Fibroblast of pulmonary artery (primary cell): Measurements from ENCODE around the gene ACTMAP.

Source experiments
- DNase-seq: peaks from one replicate; pipeline ENCODE4 v3.0.0-alpha.2; 2010; ENCODE audit warnings: low read depth
- H3K4me3 ChIP-seq: replicated peaks from 2 replicates; pipeline ENCODE4 v1.5.1; 2011; ENCODE audit warnings: low read depth, mild to moderate bottlenecking, control low read depth, low read length, moderate library complexity
- CTCF ChIP-seq: IDR thresholded peaks from 2 replicates; pipeline ENCODE4 v1.5.1; 2011; ENCODE audit warnings: mild to moderate bottlenecking, control low read depth, low read length, inconsistent platforms; ENCODE audit errors: missing control alignments

ACTMAP gene

DNA sequence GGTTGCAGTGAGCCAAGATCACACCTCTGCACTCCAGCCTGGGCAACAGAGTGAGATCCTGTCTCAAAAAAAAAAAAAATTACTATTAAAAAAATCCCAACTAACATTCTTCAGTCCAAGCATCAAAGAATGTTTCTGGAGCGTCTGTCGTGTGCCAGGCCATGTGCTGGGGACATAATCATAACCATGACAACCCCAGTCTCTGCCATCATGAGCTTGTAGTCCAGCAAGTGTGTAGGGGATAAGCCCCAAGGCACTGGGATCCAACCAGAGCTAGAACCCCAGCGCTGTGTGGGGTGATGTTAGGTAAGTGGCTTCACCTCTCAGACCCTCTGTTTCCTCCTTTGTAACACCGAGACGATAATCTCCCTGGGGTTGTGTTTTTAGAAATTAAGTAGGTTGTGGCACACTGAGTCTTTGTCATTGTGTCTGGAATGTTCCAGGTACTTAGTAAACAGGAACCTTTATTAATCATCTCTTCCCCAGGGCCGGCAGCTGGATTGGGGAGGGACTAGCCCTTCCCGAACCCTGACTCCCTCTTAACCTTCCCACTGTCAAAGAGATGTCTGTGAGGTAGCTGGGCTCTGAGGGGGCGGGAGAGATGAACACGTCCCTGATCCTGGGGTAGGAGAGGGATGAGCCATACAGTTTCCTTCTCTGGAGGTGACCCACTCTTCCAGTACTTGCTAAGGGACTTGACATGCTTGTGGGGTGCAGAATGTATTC, 28.2 kb downstream of the ACTMAP start:
- peak; percentile 44 for DNase-seq
- H3K4me3 ChIP-seq: peak overlapping the region; percentile 95
- no peak for TF ChIP-seq CTCF

- peak overlapping the region; percentile 95 for H3K4me3 ChIP-seq
- no peak for TF ChIP-seq CTCF
These were observed 29.2 kb downstream of the ACTMAP start for GRCh38 chr19:40721140-40721486.

GRCh38 chr19:40719414-40719894, 30.8 kb downstream of the ACTMAP start:
- TF ChIP-seq CTCF: no peak
- DNase-seq: no peak
- peak overlapping the region; percentile 95 for H3K4me3 ChIP-seq

More at GRCh38 chr19:40721140-40721486, 29.2 kb downstream of the ACTMAP start:
- DNase-seq: no peak

- peak; percentile 39 for DNase-seq
These were observed 31.4 kb downstream of the ACTMAP start for GRCh38 chr19:40718774-40719391.

GRCh38 chr19:40717880-40718773, 32.1 kb downstream of the ACTMAP start:
- H3K4me3 ChIP-seq: peak overlapping the region; percentile 95
- DNase-seq: peak; percentile 23
- no peak for TF ChIP-seq CTCF

More at GRCh38 chr19:40718774-40719391, 31.4 kb downstream of the ACTMAP start:
- peak overlapping the region; percentile 95 for H3K4me3 ChIP-seq
- TF ChIP-seq CTCF: no peak

- peak; percentile 39 for DNase-seq
- peak overlapping the region; percentile 95 for H3K4me3 ChIP-seq
These were observed 32.9 kb downstream of the ACTMAP start for GRCh38 chr19:40717325-40717879.

More at GRCh38 chr19:40717325-40717879, 32.9 kb downstream of the ACTMAP start:
- TF ChIP-seq CTCF: no peak
